ENCODE measurements around the gene SLC45A3. TPM values are rescaled to one million over a fixed set of nuclear protein-coding genes. Genes with fewer than 3 reads are reported as not detected.
"Not testable (repeated sequence)": the region's sequence is repeated elsewhere in the genome, so short reads cannot be mapped to it uniquely, and the experiment has no call there.

The SLC45A3 gene
- total RNA-seq: under 1 TPM; 0.29 to 0.33 TPM
- polyA plus RNA-seq: not detected

GRCh38 chr1:205680073-205680851 lies at the start of gene SLC45A3:
Gene SLC45A3, minus strand, starts transcription at chr1:205680509. Its CDS starts 15,853 bp downstream, at chr1:205664656.
- peaks cover 11 to 17% (median 15%) of the 10 kb centered on the region in 3 donors for H3K4me1 Mint-ChIP-seq
- ChIA-PET CTCF (interaction anchor here (0.7 to 4.4 kb wide), 4 partner anchors 22 to 89 kb away, joined by 3 to 30 read pairs (median 4); no protein-coding TSS in a partner anchor), POLR2A (interaction anchor here (0.6 kb wide), 1 partner anchor 59 kb away, joined by 3 read pairs; no protein-coding TSS in a partner anchor)
- no peaks in the 10 kb centered on the region for H3K36me3 Mint-ChIP-seq
- peaks cover 11 to 24% of the 10 kb centered on the region in 2 donors for H3K27me3 Mint-ChIP-seq
- H3K4me3 ChIP-seq (ENCODE audit: low read length): peak within 1 kb of the TSS; percentile 53
- no peaks in the 10 kb centered on the region for H3K36me3 ChIP-seq (ENCODE audit: insufficient read depth, low read length)
- peak within 1 kb of the TSS; percentile 75 to 91 (median 81) for H3K4me3 Mint-ChIP-seq
- peak within 1 kb of the TSS in 1 of 8 donors; percentile 30 for H3K27ac Mint-ChIP-seq
- H3K4me1 ChIP-seq (ENCODE audit: insufficient read depth, low read length): peaks cover 9% of the 10 kb centered on the region
- H3K27ac ChIP-seq (ENCODE audit: low read depth, low read length): peak within 1 kb of the TSS; percentile 72
- H3K9me3 Mint-ChIP-seq: no peaks in the 10 kb centered on the region
- peak in 3 of 5 donors; percentile 9 to 32 (median 18) for DNase-seq
- no peaks in the 10 kb centered on the region for H3K9me3 ChIP-seq (ENCODE audit: low read length)
- H3K27me3 ChIP-seq (ENCODE audit: insufficient read depth, low read length, poor library complexity, severe bottlenecking): no peaks in the 10 kb centered on the region

- ChIA-PET POLR2A (interaction anchor here (0.9 kb wide), 1 partner anchor 12 kb away, joined by 4 read pairs; no protein-coding TSS in a partner anchor), CTCF (interaction anchor here (0.7 to 7.0 kb wide), 2 partner anchors 15 to 45 kb away, joined by 3 to 40 read pairs; no protein-coding TSS in a partner anchor)
- Mint-ChIP-seq H3K9me3 (no peaks in the 10 kb centered on the region), H3K36me3 (peaks cover 0 to 69% (median 8%) of the 10 kb centered on the region in 3 donors), H3K27ac (no peak overlapping the region), H3K27me3 (no peaks in the 10 kb centered on the region), H3K4me3 (no peak overlapping the region), H3K4me1 (peaks cover 22 to 51% (median 43%) of the 10 kb centered on the region in 3 donors)
- H3K27ac ChIP-seq (ENCODE audit: low read depth, low read length): no peak overlapping the region
- H3K4me1 ChIP-seq (ENCODE audit: insufficient read depth, low read length): no peaks in the 10 kb centered on the region
- H3K27me3 ChIP-seq (ENCODE audit: insufficient read depth, low read length, poor library complexity, severe bottlenecking): no peaks in the 10 kb centered on the region
- no peak overlapping the region for H3K4me3 ChIP-seq (ENCODE audit: low read length)
- no peaks in the 10 kb centered on the region for H3K9me3 ChIP-seq (ENCODE audit: low read length)
- no peak for DNase-seq
- H3K36me3 ChIP-seq (ENCODE audit: insufficient read depth, low read length): peaks cover 11% of the 10 kb centered on the region
Observed at GRCh38 chr1:205726619-205727125, 46.4 kb upstream of the SLC45A3 start.

GRCh38 chr1:205725514-205725913 lies 45.2 kb upstream of the SLC45A3 start:
- Mint-ChIP-seq H3K27ac (peak overlapping the region in 1 of 8 donors; percentile 6), H3K9me3 (no peaks in the 10 kb centered on the region), H3K4me3 (no peak overlapping the region), H3K4me1 (peaks cover 17 to 41% (median 33%) of the 10 kb centered on the region in 3 donors), H3K36me3 (peaks cover 4 to 72% (median 8%) of the 10 kb centered on the region in 3 donors), H3K27me3 (no peaks in the 10 kb centered on the region)
- Histone ChIP-seq H3K4me3 (ENCODE audit: low read length) (no peak overlapping the region), H3K27me3 (ENCODE audit: insufficient read depth, low read length, poor library complexity, severe bottlenecking) (no peaks in the 10 kb centered on the region), H3K4me1 (ENCODE audit: insufficient read depth, low read length) (no peaks in the 10 kb centered on the region), H3K36me3 (ENCODE audit: insufficient read depth, low read length) (peaks cover 14% of the 10 kb centered on the region), H3K27ac (ENCODE audit: low read depth, low read length) (no peak overlapping the region), H3K9me3 (ENCODE audit: low read length) (no peaks in the 10 kb centered on the region)
- no peak for DNase-seq
- POLR2A ChIA-PET: interaction anchor here (1.2 kb wide), 1 partner anchor 14 kb away, joined by 3 read pairs; no protein-coding TSS in a partner anchor
- CTCF ChIA-PET: interaction anchor here (0.7 to 7.0 kb wide), 4 partner anchors 14 to 134 kb away, joined by 3 to 40 read pairs (median 3); no protein-coding TSS in a partner anchor

- H3K9me3 Mint-ChIP-seq; H3K27me3 ChIP-seq (ENCODE audit: insufficient read depth, low read length, poor library complexity, severe bottlenecking); H3K9me3 ChIP-seq (ENCODE audit: low read length); H3K27ac ChIP-seq (ENCODE audit: low read depth, low read length); H3K27me3 Mint-ChIP-seq; H3K4me3 Mint-ChIP-seq; H3K4me1 ChIP-seq (ENCODE audit: insufficient read depth, low read length); H3K4me3 ChIP-seq (ENCODE audit: low read length); DNase-seq; POLR2A ChIA-PET: not testable (repeated sequence)
- H3K36me3 ChIP-seq (ENCODE audit: insufficient read depth, low read length): peaks cover 41% of the 10 kb centered on the region
- peaks cover 12 to 18% (median 17%) of the 10 kb centered on the region in 3 donors for H3K4me1 Mint-ChIP-seq
- peaks cover 15 to 83% (median 24%) of the 10 kb centered on the region in 3 donors for H3K36me3 Mint-ChIP-seq
- CTCF ChIA-PET: interaction anchor here (0.9 to 7.0 kb wide), 3 partner anchors 9 to 129 kb away, joined by 3 to 40 read pairs (median 5); no protein-coding TSS in a partner anchor
- peak overlapping the region in 3 of 8 donors; percentile 14 to 51 (median 51) for H3K27ac Mint-ChIP-seq
Observed at GRCh38 chr1:205720740-205721139, 40.4 kb upstream of the SLC45A3 start.

- Histone ChIP-seq H3K27ac (ENCODE audit: low read depth, low read length) (no peak overlapping the region), H3K36me3 (ENCODE audit: insufficient read depth, low read length) (peaks cover 37% of the 10 kb centered on the region), H3K9me3 (ENCODE audit: low read length) (no peaks in the 10 kb centered on the region), H3K4me3 (ENCODE audit: low read length) (no peak overlapping the region), H3K27me3 (ENCODE audit: insufficient read depth, low read length, poor library complexity, severe bottlenecking) (no peaks in the 10 kb centered on the region), H3K4me1 (ENCODE audit: insufficient read depth, low read length) (no peaks in the 10 kb centered on the region)
- peak overlapping the region in 2 of 8 donors; percentile 16 to 69 for H3K27ac Mint-ChIP-seq
- H3K36me3 Mint-ChIP-seq: peaks cover 15 to 83% (median 27%) of the 10 kb centered on the region in 3 donors
- peaks cover 8 to 9% (median 8%) of the 10 kb centered on the region in 3 donors for H3K4me1 Mint-ChIP-seq
- no peak for DNase-seq
- ChIA-PET POLR2A (no interaction called here), CTCF (no interaction called here)
- no peak overlapping the region for H3K4me3 Mint-ChIP-seq
- no peaks in the 10 kb centered on the region for H3K9me3 Mint-ChIP-seq
- peaks cover 0 to 4% of the 10 kb centered on the region in 2 donors for H3K27me3 Mint-ChIP-seq
Observed at GRCh38 chr1:205719762-205720161, 39.5 kb upstream of the SLC45A3 start.

- H3K9me3 ChIP-seq (ENCODE audit: low read length): no peaks in the 10 kb centered on the region
Observed at GRCh38 chr1:205719015-205719414, 38.7 kb upstream of the SLC45A3 start.

GRCh38 chr1:205716371-205717132 lies 36.2 kb upstream of the SLC45A3 start:
- H3K27ac ChIP-seq (ENCODE audit: low read depth, low read length): no peak overlapping the region
- no peaks in the 10 kb centered on the region for H3K9me3 ChIP-seq (ENCODE audit: low read length)
- peaks cover 33% of the 10 kb centered on the region for H3K36me3 ChIP-seq (ENCODE audit: insufficient read depth, low read length)
- Mint-ChIP-seq H3K27me3 (peaks cover 0 to 4% of the 10 kb centered on the region in 2 donors), H3K9me3 (no peaks in the 10 kb centered on the region), H3K4me1 (peaks cover 0 to 3% (median 3%) of the 10 kb centered on the region in 3 donors), H3K4me3 (no peak overlapping the region), H3K36me3 (peaks cover 15 to 68% (median 27%) of the 10 kb centered on the region in 3 donors), H3K27ac (peak overlapping the region in 4 of 8 donors; percentile 25 to 53 (median 40))
- no peaks in the 10 kb centered on the region for H3K27me3 ChIP-seq (ENCODE audit: insufficient read depth, low read length, poor library complexity, severe bottlenecking)
- POLR2A ChIA-PET: no interaction called here
- CTCF ChIA-PET: no interaction called here
- DNase-seq: no peak
- H3K4me1 ChIP-seq (ENCODE audit: insufficient read depth, low read length): no peaks in the 10 kb centered on the region
- H3K4me3 ChIP-seq (ENCODE audit: low read length): no peak overlapping the region

More at GRCh38 chr1:205719015-205719414, 38.7 kb upstream of the SLC45A3 start:
- Mint-ChIP-seq H3K27ac (no peak overlapping the region), H3K9me3 (no peaks in the 10 kb centered on the region), H3K4me3 (no peak overlapping the region), H3K4me1 (peaks cover 5 to 6% (median 5%) of the 10 kb centered on the region in 3 donors), H3K36me3 (peaks cover 15 to 82% (median 27%) of the 10 kb centered on the region in 3 donors), H3K27me3 (peaks cover 0 to 4% of the 10 kb centered on the region in 2 donors)
- Histone ChIP-seq H3K4me3 (ENCODE audit: low read length) (no peak overlapping the region), H3K27ac (ENCODE audit: low read depth, low read length) (no peak overlapping the region), H3K27me3 (ENCODE audit: insufficient read depth, low read length, poor library complexity, severe bottlenecking) (no peaks in the 10 kb centered on the region), H3K4me1 (ENCODE audit: insufficient read depth, low read length) (no peaks in the 10 kb centered on the region), H3K36me3 (ENCODE audit: insufficient read depth, low read length) (peaks cover 37% of the 10 kb centered on the region)
- no peak for DNase-seq
- CTCF ChIA-PET: no interaction called here
- POLR2A ChIA-PET: no interaction called here

Measured in CD8-positive, alpha-beta memory T cell (primary cell).